ENCODE data around the gene FHL1.

DNA sequence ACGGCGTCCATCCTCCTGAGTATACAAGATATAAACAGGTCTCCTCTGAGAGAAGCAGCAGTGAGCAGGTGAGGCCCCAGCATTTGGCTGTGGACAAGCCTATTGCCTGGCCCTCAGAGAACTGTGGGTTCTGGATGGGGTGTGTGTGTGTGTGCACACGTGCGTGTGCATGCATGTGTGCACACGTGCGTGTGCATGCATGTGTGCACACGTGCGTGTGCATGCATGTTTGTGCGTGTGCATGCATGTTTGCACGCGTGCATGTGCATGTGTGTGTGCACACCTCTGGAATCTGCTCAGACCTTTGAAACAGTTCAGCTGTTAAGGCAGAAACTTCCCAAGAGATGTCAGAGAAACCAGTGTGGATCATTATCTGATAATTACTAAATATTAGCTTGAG, 22.2 kb upstream of the FHL1 start:
- no peak for TF ChIP-seq POLR2A (IDR thresholded peaks at IDR 0.05; ENCODE audit: extremely low read depth, insufficient read length)
- TF ChIP-seq, protein P1, sequence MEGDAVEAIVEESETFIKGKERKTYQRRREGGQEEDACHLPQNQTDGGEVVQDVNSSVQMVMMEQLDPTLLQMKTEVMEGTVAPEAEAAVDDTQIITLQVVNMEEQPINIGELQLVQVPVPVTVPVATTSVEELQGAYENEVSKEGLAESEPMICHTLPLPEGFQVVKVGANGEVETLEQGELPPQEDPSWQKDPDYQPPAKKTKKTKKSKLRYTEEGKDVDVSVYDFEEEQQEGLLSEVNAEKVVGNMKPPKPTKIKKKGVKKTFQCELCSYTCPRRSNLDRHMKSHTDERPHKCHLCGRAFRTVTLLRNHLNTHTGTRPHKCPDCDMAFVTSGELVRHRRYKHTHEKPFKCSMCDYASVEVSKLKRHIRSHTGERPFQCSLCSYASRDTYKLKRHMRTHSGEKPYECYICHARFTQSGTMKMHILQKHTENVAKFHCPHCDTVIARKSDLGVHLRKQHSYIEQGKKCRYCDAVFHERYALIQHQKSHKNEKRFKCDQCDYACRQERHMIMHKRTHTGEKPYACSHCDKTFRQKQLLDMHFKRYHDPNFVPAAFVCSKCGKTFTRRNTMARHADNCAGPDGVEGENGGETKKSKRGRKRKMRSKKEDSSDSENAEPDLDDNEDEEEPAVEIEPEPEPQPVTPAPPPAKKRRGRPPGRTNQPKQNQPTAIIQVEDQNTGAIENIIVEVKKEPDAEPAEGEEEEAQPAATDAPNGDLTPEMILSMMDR (IDR thresholded peaks at IDR 0.05; ENCODE audit: low read depth, low read length), result no peak
- TF ChIP-seq, protein P2, sequence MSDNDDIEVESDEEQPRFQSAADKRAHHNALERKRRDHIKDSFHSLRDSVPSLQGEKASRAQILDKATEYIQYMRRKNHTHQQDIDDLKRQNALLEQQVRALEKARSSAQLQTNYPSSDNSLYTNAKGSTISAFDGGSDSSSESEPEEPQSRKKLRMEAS (IDR thresholded peaks at IDR 0.05; ENCODE audit: low read depth, low read length), result no peak
